Pancreas (tissue), 10 donors: ENCODE results near the gene PRR5L. TPM values are rescaled to one million over a fixed set of nuclear protein-coding genes. Genes with fewer than 3 reads are reported as not detected.
A peak's percentile ranks its signal among the peaks of the same experiment; 100 is the strongest.

Source experiments
- ATAC-seq, 4 donors: fragments of 200-7000 bp; cut with Tn5 transposase; one replicate each; pipeline versions ENCODE4 v1.8.0 to v1.9.1; 2020; ENCODE audit warnings: mild to moderate bottlenecking in 4 of 4, moderate library complexity in 4 of 4
- DNase-seq, 6 donors: peaks; one replicate each; pipeline ENCODE4 v3.0.0-alpha.2; 2020
- FAIRE-seq: peaks from 2 replicates; lab custom pipeline; 2012; peaks lifted over from hg19 to GRCh38; lab: Jason Lieb, UNC
- H3K27ac ChIP-seq, 4 donors: fragments of 200-600 bp; sonication (generic); 1 replicate in 3 of 4; 2 replicates in 1 of 4; pipeline versions ENCODE4 v1.5.0 to v1.8.0; 2020
- H3K27me3 ChIP-seq, 4 donors: fragments of 200-600 bp; one replicate each; pipeline ENCODE4 v1.8.0; 2021
- H3K36me3 ChIP-seq, 3 donors: fragments of 200-600 bp; sonication (generic) in 1 of 3; one replicate each; pipeline versions ENCODE4 v1.5.0 to v1.8.0; 2020 to 2021
- H3K4me1 ChIP-seq, 3 donors: fragments of 200-600 bp; one replicate each; pipeline ENCODE4 v1.8.0; 2021
- H3K4me3 ChIP-seq, 4 donors: fragments of 200-600 bp; sonication (generic) in 2 of 4; one replicate each; pipeline versions ENCODE4 v1.5.0 to v1.8.0; 2020 to 2021
- H3K9me3 ChIP-seq, 4 donors: fragments of 200-600 bp; one replicate each; pipeline ENCODE4 v1.8.0; 2021
- WGBS, 2 donors: extraction: QIAGEN DNeasy Blood & Tissue Kit; methylation state at CpG; one replicate each; pipeline ENCODE4 v1.1.7; 2013; 5-methylcytosine and 5-hydroxymethylcytosine counted together
- intact Hi-C, 3 donors: fragments of 100-400 bp; cut with DNase I; formaldehyde crosslinking; loops; one replicate each; pipeline versions ENCODE4 v1.11.1 to v1.14.2; 2022
- polyA plus RNA-seq, 2 donors: library from polyadenylated mRNA; stranded (reverse); fragments of 200-250 nt; gene quantifications; one replicate each; pipeline ENCODE4 v1.2.3, GENCODE V29; 2013
- total RNA-seq, 6 donors: library from RNA; stranded (reverse); fragmentation: NEBNext Ultra II Directional in 4 of 6; extraction: Animal tissue kit (Norgen Biotek cat#: 25700) in 4 of 6; gene quantifications; one replicate each; pipeline versions ENCODE4 v1.2.1 to v1.2.4, GENCODE V29; 2021 to 2023
- TF ChIP-seq, protein P1 (sequence below), 4 donors: fragments of 200-600 bp; sonication (generic) in 3 of 4; IDR thresholded peaks; one replicate each; pipeline versions ENCODE4 v1.5.0 to v1.8.0; 2021; ENCODE audit warnings: antibody characterized with exemption in 4 of 4
- donor health status: healthy with polysubstance abuse.
- donor health status: DM: no; HTN: no; CAD: no; lungs with moderate emphysema.
- donor health status: DM: no; HTN: no; CAD: no.
- donor health status: control.
- donor health status: control.
- donor health status: Bipolar disorder and iron deficiency.
- donor health status: DM: yes; HTN: yes; CAD: no.
- donor health status: DM: no; HTN: no; CAD: no.
- donor health status: DM: no; HTN: no; CAD: no.
- donor health status: DM: yes; HTN: yes; CAD: no.

PRR5L gene
- total and polyA plus RNA-seq, 8 donors, result 1.3 to 9.0 (median 2.2) TPM

DNA sequence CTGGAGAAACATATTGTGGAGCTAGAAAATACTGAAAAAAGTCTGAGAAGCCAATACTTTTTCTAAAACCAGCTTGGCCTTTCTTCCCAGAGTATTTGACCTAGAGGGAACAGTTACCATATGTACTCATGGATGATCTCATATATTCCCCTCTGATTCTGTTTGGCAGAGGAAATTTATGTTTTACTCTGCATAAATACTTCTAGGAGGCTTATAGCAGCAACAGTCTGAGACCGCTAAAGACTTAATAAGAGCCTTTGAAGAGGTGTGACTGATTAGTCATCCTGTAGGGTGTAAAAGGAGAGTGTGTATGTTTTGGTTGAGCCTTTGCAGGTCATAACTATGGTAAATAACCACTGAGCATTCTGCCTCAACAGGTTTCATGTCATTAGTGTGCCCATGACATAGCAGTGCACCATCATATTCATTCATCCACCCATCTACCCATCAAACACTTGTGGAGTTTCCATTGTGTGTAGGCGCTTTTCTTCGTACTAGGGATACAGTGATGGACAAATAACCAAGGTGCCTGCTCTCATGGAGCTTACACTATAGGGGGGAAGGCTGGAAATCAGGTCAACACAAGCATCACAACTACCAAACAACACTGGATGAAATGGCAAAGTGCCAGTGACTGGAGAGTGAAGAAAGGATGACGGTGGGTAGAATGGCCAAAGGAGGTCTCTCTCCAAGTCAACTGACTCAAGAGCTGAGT is 169.5 kb downstream of the PRR5L start:
- WGBS, 2 donors, result 95 to 98% methylated on average over 4 of the region's 4 CpGs
- Histone ChIP-seq H3K4me1 (peaks cover 0 to 4% (median 0%) of the 10 kb centered on the region in 3 donors), H3K27ac (no peak overlapping the region), H3K9me3 (no peaks in the 10 kb centered on the region), H3K4me3 (no peak overlapping the region), H3K36me3 (no peaks in the 10 kb centered on the region), H3K27me3 (no peaks in the 10 kb centered on the region)
- FAIRE-seq, result no peak
- intact Hi-C loops, result no loop called here
- ATAC-seq, result no peak
- TF ChIP-seq, protein P1, sequence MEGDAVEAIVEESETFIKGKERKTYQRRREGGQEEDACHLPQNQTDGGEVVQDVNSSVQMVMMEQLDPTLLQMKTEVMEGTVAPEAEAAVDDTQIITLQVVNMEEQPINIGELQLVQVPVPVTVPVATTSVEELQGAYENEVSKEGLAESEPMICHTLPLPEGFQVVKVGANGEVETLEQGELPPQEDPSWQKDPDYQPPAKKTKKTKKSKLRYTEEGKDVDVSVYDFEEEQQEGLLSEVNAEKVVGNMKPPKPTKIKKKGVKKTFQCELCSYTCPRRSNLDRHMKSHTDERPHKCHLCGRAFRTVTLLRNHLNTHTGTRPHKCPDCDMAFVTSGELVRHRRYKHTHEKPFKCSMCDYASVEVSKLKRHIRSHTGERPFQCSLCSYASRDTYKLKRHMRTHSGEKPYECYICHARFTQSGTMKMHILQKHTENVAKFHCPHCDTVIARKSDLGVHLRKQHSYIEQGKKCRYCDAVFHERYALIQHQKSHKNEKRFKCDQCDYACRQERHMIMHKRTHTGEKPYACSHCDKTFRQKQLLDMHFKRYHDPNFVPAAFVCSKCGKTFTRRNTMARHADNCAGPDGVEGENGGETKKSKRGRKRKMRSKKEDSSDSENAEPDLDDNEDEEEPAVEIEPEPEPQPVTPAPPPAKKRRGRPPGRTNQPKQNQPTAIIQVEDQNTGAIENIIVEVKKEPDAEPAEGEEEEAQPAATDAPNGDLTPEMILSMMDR (IDR thresholded peaks at IDR 0.05), result no peak
- no peak for DNase-seq

DNA sequence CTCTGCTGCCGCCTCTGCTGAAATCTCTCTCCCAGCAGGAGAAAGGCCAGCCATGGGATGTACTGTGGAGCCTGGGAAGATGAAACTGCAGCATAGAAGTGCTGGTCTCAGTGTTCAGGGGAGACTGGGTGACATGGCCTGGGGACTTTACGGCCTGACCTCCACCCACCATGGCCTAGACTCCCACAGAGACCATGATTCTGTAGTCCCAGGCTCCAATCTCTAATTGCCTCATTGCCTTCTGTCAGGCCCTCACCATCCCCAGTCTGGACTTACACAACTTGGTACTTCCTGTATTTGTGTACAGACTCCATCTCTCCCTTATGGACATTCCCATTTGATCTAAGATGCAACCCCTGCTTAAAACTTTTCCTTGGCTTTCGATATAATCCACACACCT is 170.9 kb downstream of the PRR5L start:
- ATAC-seq (no peak), DNase-seq (no peak), FAIRE-seq (no peak)
- TF ChIP-seq, protein P1 (IDR thresholded peaks at IDR 0.05), result no peak
- WGBS, 2 donors, result 89 to 99% methylated on average over 3 of the region's 3 CpGs
- peaks cover 0 to 4% (median 0%) of the 10 kb centered on the region in 3 donors for H3K4me1 ChIP-seq
- intact Hi-C loops, result no loop called here
- no peak overlapping the region for H3K27ac ChIP-seq
- no peaks in the 10 kb centered on the region for H3K27me3 ChIP-seq
- H3K36me3 ChIP-seq, result no peaks in the 10 kb centered on the region
- no peaks in the 10 kb centered on the region for H3K9me3 ChIP-seq
- H3K4me3 ChIP-seq, result no peak overlapping the region

DNA sequence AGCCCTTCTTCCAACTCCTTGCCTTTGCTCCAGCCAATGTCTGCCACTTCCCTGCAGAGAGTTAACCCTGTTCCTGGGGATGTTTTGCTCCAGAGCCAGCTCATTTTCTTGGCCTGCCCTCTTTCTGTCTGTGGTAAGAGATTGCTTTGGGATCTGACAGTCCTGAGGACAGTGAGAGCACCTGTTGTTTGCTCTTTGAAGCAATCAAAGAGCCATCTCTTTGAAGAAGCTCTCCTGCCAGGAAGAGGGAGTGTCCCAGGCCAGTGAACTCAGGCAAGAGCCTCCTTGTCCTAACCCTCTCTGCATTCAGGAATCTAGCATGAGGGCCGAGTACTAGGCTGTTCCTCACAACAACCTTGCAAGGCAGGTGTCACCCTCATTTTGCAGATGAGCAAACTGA is 171.8 kb downstream of the PRR5L start:
- Histone ChIP-seq H3K27me3 (no peaks in the 10 kb centered on the region), H3K27ac (no peak overlapping the region), H3K36me3 (no peaks in the 10 kb centered on the region), H3K4me1 (peaks cover 0 to 4% (median 0%) of the 10 kb centered on the region in 3 donors), H3K9me3 (no peaks in the 10 kb centered on the region), H3K4me3 (no peak overlapping the region)
- ATAC-seq (no peak), FAIRE-seq (no peak), DNase-seq (no peak)
- WGBS, 2 donors, result 62 to 96% methylated on average over 1 of the region's 1 CpG
- TF ChIP-seq, protein P1 (IDR thresholded peaks at IDR 0.05), result no peak
- intact Hi-C loops, result no loop called here

DNA sequence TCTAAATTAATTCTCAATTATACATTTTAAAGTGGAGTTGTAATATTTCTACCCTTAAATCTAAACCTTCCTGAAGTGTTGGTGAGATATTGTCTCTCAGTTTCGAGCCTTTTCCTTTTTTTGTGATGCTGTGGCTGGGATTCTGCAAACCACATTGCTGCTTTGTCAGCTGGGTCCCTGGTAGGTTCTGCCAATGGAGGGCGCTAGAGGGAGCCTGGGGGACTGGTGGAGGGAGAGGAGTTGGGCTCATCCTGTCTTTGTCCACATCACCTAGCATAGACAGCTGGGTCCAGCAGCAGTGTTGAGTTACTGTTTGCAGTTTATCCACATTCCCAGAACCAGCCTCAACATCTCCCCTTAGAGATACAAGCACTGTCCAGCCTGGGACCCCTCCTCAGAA is 173.0 kb downstream of the PRR5L start:
- peaks cover 0 to 4% (median 0%) of the 10 kb centered on the region in 3 donors for H3K4me1 ChIP-seq
- ATAC-seq, result no peak
- TF ChIP-seq, protein P1 (IDR thresholded peaks at IDR 0.05), result no peak
- no peaks in the 10 kb centered on the region for H3K36me3 ChIP-seq
- no peak overlapping the region for H3K4me3 ChIP-seq
- H3K27me3 ChIP-seq, result no peaks in the 10 kb centered on the region
- H3K9me3 ChIP-seq, result no peaks in the 10 kb centered on the region
- no peak for DNase-seq
- peak overlapping the region in 1 of 4 donors; percentile 34 for H3K27ac ChIP-seq
- intact Hi-C loops, result no loop called here
- WGBS, 2 donors, result 44 to 56% methylated on average over 2 of the region's 2 CpGs
- no peak for FAIRE-seq
